Trophoblast cell (in vitro differentiated cells and primary cell): ENCODE data around the gene MPV17L2.

Experiments
- DNase-seq, 2 donors: peaks; one replicate each; pipeline ENCODE4 v3.0.0-alpha.2; 2016
- H2AFZ ChIP-seq: 2 replicates; pipeline ENCODE4 v1.6.1; 2013; ENCODE audit warnings: low read length, moderate library complexity, mild to moderate bottlenecking; ENCODE audit not compliant: insufficient read depth, poor library complexity
- H2AK5ac ChIP-seq: 2 replicates; pipeline ENCODE4 v1.6.1; 2013; ENCODE audit warnings: mild to moderate bottlenecking, low read length
- H2BK120ac ChIP-seq: 2 replicates; pipeline ENCODE4 v1.6.1; 2013; ENCODE audit warnings: low read length, mild to moderate bottlenecking, moderate library complexity; ENCODE audit not compliant: insufficient read depth, poor library complexity
- H2BK12ac ChIP-seq: 2 replicates; pipeline ENCODE4 v1.6.1; 2013; ENCODE audit warnings: mild to moderate bottlenecking, low read length, moderate library complexity
- H2BK5ac ChIP-seq: 2 replicates; pipeline ENCODE4 v1.6.1; 2013; ENCODE audit warnings: low read length, low read depth, moderate library complexity, mild to moderate bottlenecking; ENCODE audit not compliant: poor library complexity
- H3K14ac ChIP-seq: 2 replicates; pipeline ENCODE4 v1.6.1; 2013; ENCODE audit warnings: mild to moderate bottlenecking, low read length
- H3K18ac ChIP-seq: 2 replicates; pipeline ENCODE4 v1.6.1; 2013; ENCODE audit warnings: mild to moderate bottlenecking, low read length
- H3K23ac ChIP-seq: 2 replicates; pipeline ENCODE4 v1.6.1; 2013; ENCODE audit warnings: low read length
- H3K27ac ChIP-seq: 2 replicates; pipeline ENCODE4 v1.5.1; 2013; ENCODE audit warnings: low read depth, mild to moderate bottlenecking, inconsistent platforms, low read length, moderate library complexity
- H3K27me3 ChIP-seq: 2 replicates; pipeline ENCODE4 v1.6.1; 2013; ENCODE audit warnings: inconsistent platforms, mild to moderate bottlenecking, low read length, moderate library complexity; ENCODE audit not compliant: insufficient read depth
- H3K36me3 ChIP-seq, 2 experiments: 1 replicate in 1 of 2; 2 replicates in 1 of 2; pipeline ENCODE4 v1.6.1; 2013; ENCODE audit warnings: low read length in 2 of 2, mild to moderate bottlenecking in 2 of 2, moderate library complexity in 1 of 2; ENCODE audit not compliant: insufficient read depth in 2 of 2, control insufficient read depth in 1 of 2
- H3K4ac ChIP-seq: 2 replicates; pipeline ENCODE4 v1.6.1; 2013; ENCODE audit warnings: low read depth, mild to moderate bottlenecking, low read length, moderate library complexity
- H3K4me1 ChIP-seq, 2 experiments: 1 replicate in 1 of 2; 2 replicates in 1 of 2; pipeline ENCODE4 v1.6.1; 2013; ENCODE audit warnings: low read length in 2 of 2, mild to moderate bottlenecking in 2 of 2, moderate library complexity in 1 of 2; ENCODE audit not compliant: insufficient read depth in 2 of 2, control insufficient read depth in 1 of 2
- H3K4me2 ChIP-seq: 2 replicates; pipeline ENCODE4 v1.6.1; 2013; ENCODE audit warnings: inconsistent platforms, mild to moderate bottlenecking, low read length, moderate library complexity
- H3K4me3 ChIP-seq: 2 replicates; pipeline ENCODE4 v1.5.1; 2013; ENCODE audit warnings: mild to moderate bottlenecking, low read depth, low read length, inconsistent platforms
- H3K79me1 ChIP-seq: one replicate; pipeline ENCODE4 v1.6.1; 2013; ENCODE audit warnings: low read length
- H3K79me2 ChIP-seq: 2 replicates; pipeline ENCODE4 v1.6.1; 2013; ENCODE audit warnings: low read length, mild to moderate bottlenecking; ENCODE audit not compliant: control insufficient read depth, insufficient read depth, poor library complexity
- H3K9ac ChIP-seq: 2 replicates; pipeline ENCODE4 v1.6.1; 2013; ENCODE audit warnings: mild to moderate bottlenecking, low read length
- H3K9me3 ChIP-seq: 2 replicates; pipeline ENCODE4 v1.6.1; 2013; ENCODE audit warnings: low read depth, mild to moderate bottlenecking, control low read depth, inconsistent platforms, low read length; ENCODE audit not compliant: insufficient read depth
- H4K12ac ChIP-seq: 2 replicates; pipeline ENCODE4 v1.6.1; 2013; ENCODE audit warnings: low read depth, mild to moderate bottlenecking, low read length, moderate library complexity
- H4K8ac ChIP-seq: 2 replicates; pipeline ENCODE4 v1.6.1; 2013; ENCODE audit warnings: low read depth, mild to moderate bottlenecking, low read length, moderate library complexity
- H4K91ac ChIP-seq: one replicate; pipeline ENCODE4 v1.6.1; 2013; ENCODE audit warnings: low read depth, mild to moderate bottlenecking, low read length, moderate library complexity
- WGBS: extraction: QIAGEN DNeasy Blood & Tissue Kit; methylation state at CpG from one replicate; pipeline ENCODE4 v1.1.7; 2013; ENCODE audit warnings: missing lambda C conversion rate; ENCODE audit not compliant: insufficient read length, insufficient coverage; ENCODE audit errors: extremely low coverage; 5-methylcytosine and 5-hydroxymethylcytosine counted together

The MPV17L2 gene

DNA sequence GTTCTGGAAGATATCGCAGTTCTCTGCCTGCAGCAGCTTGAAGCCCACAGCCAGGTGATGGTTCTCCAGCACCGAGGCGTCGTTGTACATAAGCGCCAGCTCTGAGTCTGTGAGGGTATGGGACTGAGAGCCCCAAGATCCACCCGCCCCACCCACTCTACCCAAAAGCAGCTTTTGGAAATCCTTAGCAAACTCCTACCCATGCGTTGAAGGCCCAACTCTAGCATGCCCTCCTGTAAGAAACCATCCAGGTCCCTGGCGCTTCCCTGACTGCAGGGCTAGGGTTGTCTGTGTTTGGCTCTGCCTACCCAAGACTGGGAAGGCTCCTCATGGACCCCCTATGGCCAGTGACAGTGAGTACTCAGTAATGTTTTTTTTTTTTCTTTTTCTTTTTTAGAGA lies 23.8 kb downstream of the MPV17L2 start:
- H3K4me1 ChIP-seq = no peaks in the 10 kb centered on the region
- H2BK120ac ChIP-seq = no peak overlapping the region
- no peak overlapping the region for H2AK5ac ChIP-seq
- no CpG with 5 or more reads among the region's 8 CpGs for WGBS
- H4K91ac ChIP-seq = no peak overlapping the region
- H3K9me3 ChIP-seq = no peaks in the 10 kb centered on the region
- H2BK12ac ChIP-seq = no peak overlapping the region
- no peak overlapping the region for H3K9ac ChIP-seq
- H4K12ac ChIP-seq = no peak overlapping the region
- no peak overlapping the region for H3K14ac ChIP-seq
- no peaks in the 10 kb centered on the region for H3K27me3 ChIP-seq
- no peak overlapping the region for H3K23ac ChIP-seq
- H3K4me2 ChIP-seq = no peak overlapping the region
- H3K4me3 ChIP-seq = no peak overlapping the region
- H3K79me2 ChIP-seq = no peaks in the 10 kb centered on the region
- no peak overlapping the region for H3K18ac ChIP-seq
- DNase-seq = no peak
- no peak overlapping the region for H3K4ac ChIP-seq
- no peak overlapping the region for H2BK5ac ChIP-seq
- H3K79me1 ChIP-seq = no peaks in the 10 kb centered on the region
- no peaks in the 10 kb centered on the region for H3K36me3 ChIP-seq
- H4K8ac ChIP-seq = no peak overlapping the region
- no peak overlapping the region for H3K27ac ChIP-seq
- H2AFZ ChIP-seq = no peak overlapping the region

DNA sequence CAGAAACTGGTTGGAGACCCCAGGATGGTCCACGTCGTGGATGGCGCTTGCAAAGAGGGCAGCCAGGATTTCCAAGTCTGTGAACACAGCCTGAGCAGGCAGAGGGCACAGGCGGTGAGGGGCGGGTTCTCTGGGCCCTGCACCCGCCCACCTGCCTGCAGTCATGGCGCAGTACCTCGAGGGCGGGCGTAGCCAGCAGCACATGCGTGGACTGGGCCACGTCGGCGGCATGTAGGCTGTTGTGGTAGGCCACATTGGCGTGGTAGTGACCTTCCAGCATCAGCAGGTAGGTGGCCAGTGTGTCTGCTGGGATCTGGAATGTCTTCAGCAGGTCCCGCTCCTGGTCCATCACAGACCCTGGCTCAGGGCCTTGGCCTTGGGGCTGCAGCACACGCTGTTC lies 25.1 kb downstream of the MPV17L2 start:
- WGBS = no CpG with 5 or more reads among the region's 17 CpGs
- Histone ChIP-seq H3K4me3 (no peak overlapping the region), H3K4me1 (no peaks in the 10 kb centered on the region), H4K12ac (no peak overlapping the region), H4K91ac (no peak overlapping the region), H3K9me3 (no peaks in the 10 kb centered on the region), H3K27ac (no peak overlapping the region), H2AFZ (no peak overlapping the region), H4K8ac (no peak overlapping the region), H2BK12ac (no peak overlapping the region), H2AK5ac (no peak overlapping the region), H3K18ac (no peak overlapping the region), H3K14ac (no peak overlapping the region), H2BK5ac (no peak overlapping the region), H3K79me1 (no peaks in the 10 kb centered on the region), H2BK120ac (no peak overlapping the region), H3K27me3 (no peaks in the 10 kb centered on the region), H3K9ac (no peak overlapping the region), H3K4ac (no peak overlapping the region), H3K4me2 (no peak overlapping the region), H3K79me2 (no peaks in the 10 kb centered on the region), H3K23ac (no peak overlapping the region), H3K36me3 (no peaks in the 10 kb centered on the region)
- no peak for DNase-seq

DNA sequence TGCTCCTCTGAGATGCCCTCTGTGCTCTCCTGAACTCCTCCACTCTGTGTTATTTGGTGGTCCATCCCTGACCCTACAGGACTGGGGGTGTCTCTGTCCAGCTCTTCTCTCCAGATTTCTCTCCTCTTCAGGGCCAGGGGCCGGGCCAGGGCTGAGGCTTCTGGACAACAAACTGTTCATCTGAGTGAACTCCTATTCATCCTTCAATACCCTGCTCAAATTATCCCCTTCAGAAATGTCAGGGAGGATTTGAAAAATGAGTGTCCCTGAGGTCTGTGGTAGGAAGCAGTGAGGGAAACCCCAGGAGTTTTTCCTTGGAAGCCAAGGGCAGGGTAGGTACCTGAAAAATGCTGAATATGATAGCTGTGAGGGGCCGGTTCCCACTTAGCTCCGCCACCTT lies 25.6 kb downstream of the MPV17L2 start:
- Histone ChIP-seq H2AFZ (no peak overlapping the region), H2BK12ac (no peak overlapping the region), H3K18ac (no peak overlapping the region), H2BK120ac (no peak overlapping the region), H3K4me1 (no peaks in the 10 kb centered on the region), H3K4me2 (no peak overlapping the region), H3K14ac (no peak overlapping the region), H3K36me3 (no peaks in the 10 kb centered on the region), H3K27ac (no peak overlapping the region), H3K9me3 (no peaks in the 10 kb centered on the region), H3K4ac (no peak overlapping the region), H4K91ac (no peak overlapping the region), H3K23ac (no peak overlapping the region), H3K79me1 (no peaks in the 10 kb centered on the region), H2BK5ac (no peak overlapping the region), H4K8ac (no peak overlapping the region), H3K79me2 (no peaks in the 10 kb centered on the region), H3K27me3 (no peaks in the 10 kb centered on the region), H4K12ac (no peak overlapping the region), H3K4me3 (no peak overlapping the region), H3K9ac (no peak overlapping the region), H2AK5ac (no peak overlapping the region)
- DNase-seq = no peak
- no CpG with 5 or more reads among the region's 3 CpGs for WGBS

DNA sequence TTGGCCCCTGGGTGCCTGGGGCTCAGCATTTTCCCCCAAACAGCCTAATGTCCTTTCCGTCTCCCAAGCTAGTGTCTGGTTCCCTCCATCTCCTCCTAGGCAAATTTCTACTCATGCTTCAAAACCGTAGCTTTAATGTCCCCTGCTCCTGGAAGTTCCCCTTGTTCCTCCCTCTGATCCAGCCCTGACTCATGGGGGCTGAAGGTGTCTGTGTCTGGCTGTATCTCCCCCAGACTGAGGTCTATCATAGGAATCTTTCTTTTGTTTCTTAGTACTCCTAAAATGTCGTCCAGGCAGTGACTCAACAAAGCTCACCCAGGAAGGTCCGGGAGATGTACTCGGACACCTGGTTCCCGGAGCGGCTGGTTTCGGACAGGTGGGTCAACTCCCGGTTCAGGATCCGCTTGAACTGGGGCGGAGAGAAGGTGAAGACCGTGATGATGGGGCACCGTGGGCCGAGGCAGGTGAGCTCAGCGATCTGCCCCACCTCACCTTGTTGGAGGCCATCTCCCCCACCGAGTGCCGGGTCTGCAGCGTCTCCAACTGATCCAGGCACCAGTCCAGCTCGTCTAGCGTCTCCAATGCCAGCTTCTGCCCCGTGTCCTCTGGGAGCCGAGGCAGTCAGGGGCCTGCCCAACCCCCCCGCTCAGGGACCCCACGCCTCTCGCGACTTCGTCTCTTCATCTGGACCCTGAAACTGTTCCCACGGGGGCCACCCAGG lies 27.1 kb downstream of the MPV17L2 start:
- Histone ChIP-seq H4K12ac (no peak overlapping the region), H3K9ac (no peak overlapping the region), H2BK12ac (no peak overlapping the region), H3K4me3 (no peak overlapping the region), H3K23ac (no peak overlapping the region), H3K14ac (no peak overlapping the region), H3K4ac (no peak overlapping the region), H3K79me2 (peaks cover 3% of the 10 kb centered on the region), H3K27ac (no peak overlapping the region), H2AK5ac (no peak overlapping the region), H3K79me1 (peaks cover 10% of the 10 kb centered on the region), H3K4me2 (no peak overlapping the region), H3K9me3 (no peaks in the 10 kb centered on the region), H4K91ac (no peak overlapping the region), H2BK120ac (no peak overlapping the region), H3K18ac (no peak overlapping the region), H4K8ac (no peak overlapping the region), H3K27me3 (no peaks in the 10 kb centered on the region), H2BK5ac (no peak overlapping the region), H2AFZ (no peak overlapping the region), H3K4me1 (peaks cover 3 to 4% of the 10 kb centered on the region in 2 experiments), H3K36me3 (no peaks in the 10 kb centered on the region)
- no peak for DNase-seq
- no CpG with 5 or more reads among the region's 28 CpGs for WGBS
